ENCODE results near the gene PON2. TPM values are rescaled to one million over a fixed set of nuclear protein-coding genes. Genes with fewer than 3 reads are reported as not detected.

Gene PON2
- total and polyA plus RNA-seq, 10 of the 15 experiments (the other 5 are each of a cell fraction or from before 2014, with no cell fraction given) = 22.9 to 127 (median 46.1) TPM

DNA sequence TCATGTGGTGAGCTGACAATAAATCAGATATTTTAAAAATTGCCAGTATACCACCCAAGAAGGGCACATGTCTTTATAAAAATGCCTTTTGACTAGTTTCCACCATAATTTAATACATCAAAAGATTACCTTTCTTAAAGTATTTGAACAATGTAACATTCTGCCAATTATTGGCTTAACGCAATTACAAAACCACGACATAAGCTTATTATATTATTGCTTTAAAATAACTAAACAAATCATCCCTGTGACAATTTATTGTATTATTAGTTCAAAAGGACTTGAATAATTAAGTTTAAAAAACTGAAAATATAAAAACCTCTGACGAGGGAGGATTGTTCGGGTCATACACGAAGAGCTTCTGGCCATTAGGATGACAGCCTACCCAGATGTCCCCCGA lies 29.0 kb downstream of the PON2 start (continued):
- TF ChIP-seq, protein P1, sequence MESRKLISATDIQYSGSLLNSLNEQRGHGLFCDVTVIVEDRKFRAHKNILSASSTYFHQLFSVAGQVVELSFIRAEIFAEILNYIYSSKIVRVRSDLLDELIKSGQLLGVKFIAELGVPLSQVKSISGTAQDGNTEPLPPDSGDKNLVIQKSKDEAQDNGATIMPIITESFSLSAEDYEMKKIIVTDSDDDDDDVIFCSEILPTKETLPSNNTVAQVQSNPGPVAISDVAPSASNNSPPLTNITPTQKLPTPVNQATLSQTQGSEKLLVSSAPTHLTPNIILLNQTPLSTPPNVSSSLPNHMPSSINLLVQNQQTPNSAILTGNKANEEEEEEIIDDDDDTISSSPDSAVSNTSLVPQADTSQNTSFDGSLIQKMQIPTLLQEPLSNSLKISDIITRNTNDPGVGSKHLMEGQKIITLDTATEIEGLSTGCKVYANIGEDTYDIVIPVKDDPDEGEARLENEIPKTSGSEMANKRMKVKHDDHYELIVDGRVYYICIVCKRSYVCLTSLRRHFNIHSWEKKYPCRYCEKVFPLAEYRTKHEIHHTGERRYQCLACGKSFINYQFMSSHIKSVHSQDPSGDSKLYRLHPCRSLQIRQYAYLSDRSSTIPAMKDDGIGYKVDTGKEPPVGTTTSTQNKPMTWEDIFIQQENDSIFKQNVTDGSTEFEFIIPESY (IDR thresholded peaks at IDR 0.05) = no peak
- no peak for TF ChIP-seq CHD4 (IDR thresholded peaks at IDR 0.05)
- TF ChIP-seq SUZ12 (IDR thresholded peaks at IDR 0.05; ENCODE audit: unreplicated experiment) = no peak
- TF ChIP-seq, protein P2, sequence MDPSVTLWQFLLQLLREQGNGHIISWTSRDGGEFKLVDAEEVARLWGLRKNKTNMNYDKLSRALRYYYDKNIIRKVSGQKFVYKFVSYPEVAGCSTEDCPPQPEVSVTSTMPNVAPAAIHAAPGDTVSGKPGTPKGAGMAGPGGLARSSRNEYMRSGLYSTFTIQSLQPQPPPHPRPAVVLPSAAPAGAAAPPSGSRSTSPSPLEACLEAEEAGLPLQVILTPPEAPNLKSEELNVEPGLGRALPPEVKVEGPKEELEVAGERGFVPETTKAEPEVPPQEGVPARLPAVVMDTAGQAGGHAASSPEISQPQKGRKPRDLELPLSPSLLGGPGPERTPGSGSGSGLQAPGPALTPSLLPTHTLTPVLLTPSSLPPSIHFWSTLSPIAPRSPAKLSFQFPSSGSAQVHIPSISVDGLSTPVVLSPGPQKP (IDR thresholded peaks at IDR 0.05; ENCODE audit: low read depth, low read length) = no peak
- TF ChIP-seq, protein P3, sequence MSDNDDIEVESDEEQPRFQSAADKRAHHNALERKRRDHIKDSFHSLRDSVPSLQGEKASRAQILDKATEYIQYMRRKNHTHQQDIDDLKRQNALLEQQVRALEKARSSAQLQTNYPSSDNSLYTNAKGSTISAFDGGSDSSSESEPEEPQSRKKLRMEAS (IDR thresholded peaks at IDR 0.05; ENCODE audit: low read depth, low read length) = no peak
- TF ChIP-seq, protein P4, sequence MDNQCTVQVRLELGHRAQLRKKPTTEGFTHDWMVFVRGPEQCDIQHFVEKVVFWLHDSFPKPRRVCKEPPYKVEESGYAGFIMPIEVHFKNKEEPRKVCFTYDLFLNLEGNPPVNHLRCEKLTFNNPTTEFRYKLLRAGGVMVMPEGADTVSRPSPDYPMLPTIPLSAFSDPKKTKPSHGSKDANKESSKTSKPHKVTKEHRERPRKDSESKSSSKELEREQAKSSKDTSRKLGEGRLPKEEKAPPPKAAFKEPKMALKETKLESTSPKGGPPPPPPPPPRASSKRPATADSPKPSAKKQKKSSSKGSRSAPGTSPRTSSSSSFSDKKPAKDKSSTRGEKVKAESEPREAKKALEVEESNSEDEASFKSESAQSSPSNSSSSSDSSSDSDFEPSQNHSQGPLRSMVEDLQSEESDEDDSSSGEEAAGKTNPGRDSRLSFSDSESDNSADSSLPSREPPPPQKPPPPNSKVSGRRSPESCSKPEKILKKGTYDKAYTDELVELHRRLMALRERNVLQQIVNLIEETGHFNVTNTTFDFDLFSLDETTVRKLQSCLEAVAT (IDR thresholded peaks at IDR 0.05) = no peak

DNA sequence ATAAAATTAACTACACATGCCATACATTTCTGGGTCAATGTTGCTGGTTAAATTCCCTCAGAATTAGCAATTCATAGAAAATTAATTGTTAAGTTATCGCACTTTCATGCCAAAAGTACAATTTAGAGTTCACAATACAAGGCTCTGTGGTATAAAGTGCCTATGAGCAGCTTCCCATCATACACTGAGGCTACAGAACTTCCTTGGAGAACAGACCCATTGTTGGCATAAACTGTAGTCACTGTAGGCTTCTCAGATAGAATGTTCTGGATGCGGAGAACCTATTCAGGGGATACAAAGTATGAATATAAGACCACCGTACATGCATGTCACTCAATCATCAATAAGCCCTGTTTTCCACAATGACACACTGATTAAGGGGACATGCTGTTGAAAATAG lies 29.6 kb downstream of the PON2 start:
- FAIRE-seq = no peak
- CTCF ChIA-PET = interaction anchor here (1.3 to 1.7 kb wide), 2 partner anchors 10 to 71 kb away, joined by 5 to 6 read pairs; no protein-coding TSS in a partner anchor
- intact Hi-C loops (cut with micrococcal nuclease; ENCODE audit: unreplicated experiment) = no loop called here
- no peaks in the 10 kb centered on the region for H3K9me3 ChIP-seq (replicated peaks; ENCODE audit: control insufficient read depth, insufficient read depth, low read length)
- RAD21 ChIA-PET (ENCODE audit: unreplicated experiment) = interaction anchor here (1.1 kb wide), 1 partner anchor 9 kb away, joined by 3 read pairs; the partner anchor contains the start of gene PON3
- POLR2A ChIA-PET = interaction anchor here (1.5 kb wide), 1 partner anchor 65 kb away, joined by 3 read pairs; no protein-coding TSS in a partner anchor
- H3K4me3 ChIP-seq = no peak overlapping the region
- ATAC-seq = no peak
- H3K27me3 ChIP-seq (replicated peaks in 1 of 2; ENCODE audit: control insufficient read depth in 2 of 2, insufficient read depth in 2 of 2, low read length in 1 of 2) = no peaks in the 10 kb centered on the region
- no peak overlapping the region for H2AFZ ChIP-seq (ENCODE audit: control insufficient read depth, low read depth, low read length)
- no peak overlapping the region for H3K9ac ChIP-seq (ENCODE audit: control insufficient read depth, insufficient read depth, low read length)
- no peaks in the 10 kb centered on the region; a peak in 1 of 4 replicates for H3K36me3 ChIP-seq (ENCODE audit: control insufficient read depth in 2 of 2, insufficient read depth in 2 of 2, low read length in 1 of 2)
- no peaks in the 10 kb centered on the region for H4K20me1 ChIP-seq (ENCODE audit: control insufficient read depth, insufficient read depth)
- no peaks in the 10 kb centered on the region for H3K4me1 ChIP-seq (ENCODE audit: control insufficient read depth, insufficient read depth, low read length)
- no peak overlapping the region for H3K4me2 ChIP-seq (ENCODE audit: control insufficient read depth, insufficient read depth)
- SMC1A ChIA-PET (ENCODE audit: uncharacterized antibody, unreplicated experiment) = interaction anchor here (0.5 to 3.7 kb wide), 7 partner anchors 14 to 308 kb away, joined by 3 to 17 read pairs (median 3); no protein-coding TSS in a partner anchor
- no peak overlapping the region for H3K27ac ChIP-seq (ENCODE audit: control insufficient read depth, insufficient read depth)
- no peaks in the 10 kb centered on the region for H3K79me2 ChIP-seq (ENCODE audit: control insufficient read depth, insufficient read depth, low read length)
- BruUV-seq (replicated peaks) = no TSS peak
- 60% methylated on average over 3 of the region's 3 CpGs for WGBS (ENCODE audit: insufficient coverage, insufficient replicate concordance, low lambda C conversion rate, missing lambda C conversion rate)
- TF ChIP-seq SMC3 (IDR thresholded peaks at IDR 0.05; ENCODE audit: borderline replicate concordance, low read length) (no peak), TARDBP (IDR thresholded peaks at IDR 0.05; ENCODE audit: borderline replicate concordance) (no peak)
- DNase-seq (ENCODE audit: low read depth, low spot score) = no peak
- in situ Hi-C loops (cut with MboI) = no loop called here
